HG02885 (cell line): ENCODE results near the gene RNU7-1.
A peak's percentile ranks its signal among the peaks of the same experiment; 100 is the strongest.

Source experiments
- ATAC-seq: cut with Tn5 transposase; IDR thresholded peaks from one replicate; pipeline ENCODE4 v1.9.1; 2021; ENCODE audit warnings: mild to moderate bottlenecking; ENCODE audit not compliant: unreplicated experiment, poor library complexity

The RNU7-1 gene

DNA sequence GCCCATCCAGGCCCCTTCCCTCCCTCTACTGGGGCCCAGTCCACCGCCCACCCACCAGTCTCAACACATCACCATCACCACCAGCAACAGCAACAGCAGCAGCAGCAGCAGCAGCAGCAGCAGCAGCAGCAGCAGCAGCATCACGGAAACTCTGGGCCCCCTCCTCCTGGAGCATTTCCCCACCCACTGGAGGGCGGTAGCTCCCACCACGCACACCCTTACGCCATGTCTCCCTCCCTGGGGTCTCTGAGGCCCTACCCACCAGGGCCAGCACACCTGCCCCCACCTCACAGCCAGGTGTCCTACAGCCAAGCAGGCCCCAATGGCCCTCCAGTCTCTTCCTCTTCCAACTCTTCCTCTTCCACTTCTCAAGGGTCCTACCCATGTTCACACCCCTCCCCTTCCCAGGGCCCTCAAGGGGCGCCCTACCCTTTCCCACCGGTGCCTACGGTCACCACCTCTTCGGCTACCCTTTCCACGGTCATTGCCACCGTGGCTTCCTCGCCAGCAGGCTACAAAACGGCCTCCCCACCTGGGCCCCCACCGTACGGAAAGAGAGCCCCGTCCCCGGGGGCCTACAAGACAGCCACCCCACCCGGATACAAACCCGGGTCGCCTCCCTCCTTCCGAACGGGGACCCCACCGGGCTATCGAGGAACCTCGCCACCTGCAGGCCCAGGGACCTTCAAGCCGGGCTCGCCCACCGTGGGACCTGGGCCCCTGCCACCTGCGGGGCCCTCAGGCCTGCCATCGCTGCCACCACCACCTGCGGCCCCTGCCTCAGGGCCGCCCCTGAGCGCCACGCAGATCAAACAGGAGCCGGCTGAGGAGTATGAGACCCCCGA is 6.8 kb upstream of the RNU7-1 start:
- ATAC-seq = no peak

- ATAC-seq = peak; percentile 92
Observed at GRCh38 chr12:6937481-6938352, 5.9 kb upstream of the RNU7-1 start.

DNA sequence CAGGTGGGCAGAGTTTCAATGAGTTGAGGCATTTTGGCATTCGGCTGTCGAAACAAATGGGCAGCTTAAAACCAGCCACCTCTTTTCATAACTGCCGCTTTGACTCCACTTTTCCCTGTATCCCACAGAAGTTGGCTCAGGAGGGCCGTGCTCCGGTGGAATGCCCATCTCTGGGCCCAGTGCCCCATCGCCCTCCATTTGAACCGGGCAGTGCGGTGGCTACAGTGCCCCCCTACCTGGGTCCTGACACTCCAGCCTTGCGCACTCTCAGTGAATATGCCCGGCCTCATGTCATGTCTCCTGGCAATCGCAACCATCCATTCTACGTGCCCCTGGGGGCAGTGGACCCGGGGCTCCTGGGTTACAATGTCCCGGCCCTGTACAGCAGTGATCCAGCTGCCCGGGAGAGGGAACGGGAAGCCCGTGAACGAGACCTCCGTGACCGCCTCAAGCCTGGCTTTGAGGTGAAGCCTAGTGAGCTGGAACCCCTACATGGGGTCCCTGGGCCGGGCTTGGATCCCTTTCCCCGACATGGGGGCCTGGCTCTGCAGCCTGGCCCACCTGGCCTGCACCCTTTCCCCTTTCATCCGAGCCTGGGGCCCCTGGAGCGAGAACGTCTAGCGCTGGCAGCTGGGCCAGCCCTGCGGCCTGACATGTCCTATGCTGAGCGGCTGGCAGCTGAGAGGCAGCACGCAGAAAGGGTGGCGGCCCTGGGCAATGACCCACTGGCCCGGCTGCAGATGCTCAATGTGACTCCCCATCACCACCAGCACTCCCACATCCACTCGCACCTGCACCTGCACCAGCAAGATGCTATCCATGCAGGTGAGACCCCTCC is 5.0 kb upstream of the RNU7-1 start:
- no peak for ATAC-seq

- ATAC-seq = no peak
Observed at GRCh38 chr12:6939191-6939540, 4.5 kb upstream of the RNU7-1 start.

GRCh38 chr12:6941267-6941666 is 2.3 kb upstream of the RNU7-1 start:
- ATAC-seq = no peak

DNA sequence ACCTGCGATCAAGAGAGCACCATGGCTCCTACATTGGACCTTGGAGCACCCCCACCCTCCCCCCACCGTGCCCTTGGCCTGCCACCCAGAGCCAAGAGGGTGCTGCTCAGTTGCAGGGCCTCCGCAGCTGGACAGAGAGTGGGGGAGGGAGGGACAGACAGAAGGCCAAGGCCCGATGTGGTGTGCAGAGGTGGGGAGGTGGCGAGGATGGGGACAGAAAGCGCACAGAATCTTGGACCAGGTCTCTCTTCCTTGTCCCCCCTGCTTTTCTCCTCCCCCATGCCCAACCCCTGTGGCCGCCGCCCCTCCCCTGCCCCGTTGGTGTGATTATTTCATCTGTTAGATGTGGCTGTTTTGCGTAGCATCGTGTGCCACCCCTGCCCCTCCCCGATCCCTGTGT is 1.8 kb upstream of the RNU7-1 start:
- ATAC-seq = no peak

- no peak for ATAC-seq
Observed at GRCh38 chr12:6942331-6942665, 1.3 kb upstream of the RNU7-1 start.

- peak; percentile 29 for ATAC-seq
Observed at GRCh38 chr12:6943389-6943721, 261 bp upstream of the RNU7-1 start.

DNA sequence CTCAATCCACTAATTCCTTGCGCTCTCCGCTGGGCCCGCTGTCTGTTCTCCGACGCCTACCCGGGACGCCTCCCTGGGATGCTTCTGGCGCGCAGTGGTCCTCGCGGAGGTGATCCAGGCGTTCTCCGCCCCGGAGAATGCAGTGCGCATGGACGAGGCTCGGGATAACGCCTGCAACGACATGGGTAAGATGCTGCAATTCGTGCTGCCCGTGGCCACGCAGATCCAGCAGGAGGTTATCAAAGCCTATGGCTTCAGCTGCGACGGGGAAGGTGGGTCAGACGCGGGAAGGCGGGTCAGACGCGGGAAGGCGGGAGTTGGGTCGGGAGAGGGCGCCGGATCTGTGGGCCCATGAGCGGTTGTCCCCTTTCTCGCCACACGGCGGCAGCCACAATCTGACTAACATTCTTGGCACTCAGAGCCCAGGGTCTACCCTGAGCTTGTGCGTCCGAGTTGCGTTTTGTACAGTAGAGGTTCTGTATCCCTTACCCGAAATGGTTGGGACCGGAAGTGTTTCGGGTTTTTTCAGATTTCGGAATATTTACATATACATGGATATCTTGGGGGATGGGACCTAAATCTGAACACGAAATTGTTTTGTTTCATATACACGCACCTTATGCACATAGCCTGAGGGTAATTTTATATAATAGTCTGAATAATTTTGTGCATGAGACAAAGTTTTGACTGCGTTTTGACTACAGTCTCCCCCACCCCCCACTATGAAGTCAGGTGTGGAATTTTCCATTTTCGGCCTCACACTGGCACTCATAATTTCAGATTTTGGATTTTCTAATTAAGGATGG is 968 bp downstream of the RNU7-1 start:
- peak; percentile 55 for ATAC-seq

GRCh38 chr12:6945613-6946012 is 2.0 kb downstream of the RNU7-1 start:
- no peak for ATAC-seq

DNA sequence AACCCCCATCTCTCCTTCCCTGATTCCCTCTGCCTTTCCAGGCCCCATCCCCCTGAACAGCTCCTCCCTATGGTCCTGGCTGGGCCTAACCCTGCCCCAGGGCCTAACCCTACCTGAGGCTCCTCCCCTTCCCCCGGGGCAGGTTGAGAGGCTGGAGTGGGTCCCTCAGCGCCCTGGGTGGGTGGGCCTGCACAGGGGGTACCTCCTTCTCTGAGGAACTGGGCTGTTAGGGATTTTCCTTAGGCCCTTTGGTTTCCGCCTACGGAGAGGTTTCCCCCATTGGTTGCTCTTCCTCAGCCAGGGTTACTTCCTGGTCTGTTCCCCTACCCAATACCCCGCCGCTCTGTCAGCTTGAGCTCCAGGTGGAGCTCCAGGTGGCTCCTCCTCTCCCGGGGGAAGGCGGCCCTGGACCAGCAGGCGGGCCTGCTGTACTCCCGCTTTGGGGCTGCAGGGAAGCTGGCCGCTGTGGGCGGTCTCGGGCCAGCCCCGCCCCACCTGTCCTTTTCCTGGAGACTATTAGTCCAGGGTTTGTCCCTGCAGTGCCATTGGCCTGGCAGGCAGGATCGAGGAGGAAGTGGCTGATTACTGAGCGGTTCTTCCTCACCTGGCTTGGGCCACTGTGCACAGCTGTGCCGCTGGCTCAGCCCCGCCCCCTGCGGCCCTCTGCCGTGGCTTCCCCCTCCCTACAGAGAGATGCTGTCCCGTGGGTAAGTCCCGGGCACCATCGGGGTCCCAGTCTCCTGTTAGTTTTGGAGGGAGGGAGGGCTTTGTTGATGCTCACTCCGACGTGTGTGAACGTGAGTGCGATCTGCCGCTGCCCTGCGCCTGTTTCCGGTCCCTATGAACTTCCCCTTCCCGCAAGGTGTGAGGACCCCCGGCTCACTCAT is 2.7 kb downstream of the RNU7-1 start:
- ATAC-seq = no peak

DNA sequence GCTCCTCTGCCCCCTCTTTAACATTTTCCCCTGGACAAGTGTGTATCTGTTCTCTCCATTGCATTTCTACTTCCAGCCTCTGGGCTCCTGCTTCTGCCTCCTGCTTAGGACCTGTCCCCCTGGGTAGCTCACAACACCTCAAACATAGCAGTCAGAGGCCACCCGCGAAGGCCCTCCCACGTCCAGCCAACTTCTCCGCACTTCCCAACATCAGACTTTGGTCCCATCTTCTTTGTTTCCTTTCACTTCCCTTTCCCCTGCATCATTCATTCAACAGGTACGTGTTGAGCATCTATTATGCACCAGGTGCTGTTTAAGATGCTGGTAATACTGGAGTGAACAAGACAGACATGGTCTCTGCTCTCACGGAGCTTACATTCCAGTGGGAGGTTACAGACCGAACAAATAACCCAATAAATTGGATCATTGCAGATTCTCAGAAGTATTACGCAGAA is 3.3 kb downstream of the RNU7-1 start:
- no peak for ATAC-seq

- no peak for ATAC-seq
Observed at GRCh38 chr12:6947615-6948014, 4.0 kb downstream of the RNU7-1 start.

GRCh38 chr12:6948873-6949594 is 5.4 kb downstream of the RNU7-1 start:
- ATAC-seq = no peak

- no peak for ATAC-seq
Observed at GRCh38 chr12:6950401-6950801, 6.8 kb downstream of the RNU7-1 start.

GRCh38 chr12:6950811-6951540 is 7.4 kb downstream of the RNU7-1 start, which contains the start of gene PTPN6:
TSS of gene PTPN6 (plus strand) at chr12:6951356. CDS start at chr12:6951513, 157 bp downstream.
- no peak for ATAC-seq

DNA sequence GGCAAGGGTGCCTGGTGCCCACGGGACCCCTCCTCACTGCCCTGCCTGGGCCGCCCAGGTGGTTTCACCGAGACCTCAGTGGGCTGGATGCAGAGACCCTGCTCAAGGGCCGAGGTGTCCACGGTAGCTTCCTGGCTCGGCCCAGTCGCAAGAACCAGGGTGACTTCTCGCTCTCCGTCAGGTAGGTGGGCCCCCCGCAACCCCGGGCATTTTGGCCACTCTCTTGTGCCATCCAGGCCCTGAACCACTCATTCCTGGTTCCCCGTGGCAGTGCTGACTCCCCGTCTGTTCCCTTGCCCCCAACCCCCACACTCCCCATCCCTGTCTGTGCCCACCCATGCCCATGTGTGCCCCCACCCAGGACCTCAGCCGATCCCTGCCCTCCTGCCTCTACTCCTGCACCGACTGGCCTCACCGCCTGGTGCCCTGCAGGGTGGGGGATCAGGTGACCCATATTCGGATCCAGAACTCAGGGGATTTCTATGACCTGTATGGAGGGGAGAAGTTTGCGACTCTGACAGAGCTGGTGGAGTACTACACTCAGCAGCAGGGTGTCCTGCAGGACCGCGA is 8.0 kb downstream of the RNU7-1 start:
- ATAC-seq = no peak
